Astrocyte (in vitro differentiated cells and primary cell): ENCODE results near the gene SMDT1.

Experiments
- EZH2 ChIP-seq: IDR thresholded peaks from 2 replicates; pipeline ENCODE4 v1.6.1; 2012; ENCODE audit warnings: mild to moderate bottlenecking, low read length, inconsistent platforms; ENCODE audit not compliant: insufficient read depth
- TF ChIP-seq, protein P1 (sequence below): IDR thresholded peaks from 2 replicates; pipeline ENCODE4 v1.5.1; 2011; ENCODE audit warnings: low read depth, mild to moderate bottlenecking, inconsistent platforms, low read length, moderate library complexity; ENCODE audit not compliant: insufficient read depth

DNA sequence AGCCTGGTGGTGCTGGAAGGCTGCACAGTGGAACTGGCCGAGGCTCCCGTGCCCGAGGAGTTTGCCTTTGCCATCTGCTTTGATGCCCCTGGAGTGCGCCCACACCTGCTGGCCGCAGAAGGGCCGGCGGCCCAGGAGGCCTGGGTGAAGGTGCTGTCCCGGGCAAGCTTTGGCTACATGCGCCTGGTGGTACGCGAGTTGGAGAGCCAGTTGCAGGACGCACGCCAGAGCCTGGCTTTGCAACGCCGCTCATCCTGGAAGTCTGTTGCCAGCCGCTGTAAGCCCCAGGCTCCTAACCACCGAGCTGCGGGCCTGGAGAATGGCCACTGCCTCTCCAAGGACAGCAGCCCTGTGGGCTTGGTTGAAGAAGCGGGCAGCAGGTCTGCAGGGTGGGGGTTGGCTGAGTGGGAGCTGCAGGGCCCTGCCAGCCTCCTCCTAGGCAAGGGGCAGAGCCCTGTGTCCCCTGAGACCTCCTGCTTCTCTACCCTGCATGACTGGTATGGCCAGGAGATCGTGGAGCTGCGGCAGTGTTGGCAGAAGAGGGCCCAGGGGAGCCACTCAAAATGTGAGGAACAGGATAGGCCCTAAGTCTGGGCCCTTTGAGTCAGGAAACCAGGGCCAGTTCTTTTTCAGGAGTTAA lies 1.9 kb upstream of the SMDT1 start:
- TF ChIP-seq, protein P1, sequence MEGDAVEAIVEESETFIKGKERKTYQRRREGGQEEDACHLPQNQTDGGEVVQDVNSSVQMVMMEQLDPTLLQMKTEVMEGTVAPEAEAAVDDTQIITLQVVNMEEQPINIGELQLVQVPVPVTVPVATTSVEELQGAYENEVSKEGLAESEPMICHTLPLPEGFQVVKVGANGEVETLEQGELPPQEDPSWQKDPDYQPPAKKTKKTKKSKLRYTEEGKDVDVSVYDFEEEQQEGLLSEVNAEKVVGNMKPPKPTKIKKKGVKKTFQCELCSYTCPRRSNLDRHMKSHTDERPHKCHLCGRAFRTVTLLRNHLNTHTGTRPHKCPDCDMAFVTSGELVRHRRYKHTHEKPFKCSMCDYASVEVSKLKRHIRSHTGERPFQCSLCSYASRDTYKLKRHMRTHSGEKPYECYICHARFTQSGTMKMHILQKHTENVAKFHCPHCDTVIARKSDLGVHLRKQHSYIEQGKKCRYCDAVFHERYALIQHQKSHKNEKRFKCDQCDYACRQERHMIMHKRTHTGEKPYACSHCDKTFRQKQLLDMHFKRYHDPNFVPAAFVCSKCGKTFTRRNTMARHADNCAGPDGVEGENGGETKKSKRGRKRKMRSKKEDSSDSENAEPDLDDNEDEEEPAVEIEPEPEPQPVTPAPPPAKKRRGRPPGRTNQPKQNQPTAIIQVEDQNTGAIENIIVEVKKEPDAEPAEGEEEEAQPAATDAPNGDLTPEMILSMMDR = no peak
- no peak for TF ChIP-seq EZH2
